Islet precursor cell (in vitro differentiated cells): ENCODE data around the gene MAST1.
"Not testable (repeated sequence)": the region's sequence is repeated elsewhere in the genome, so short reads cannot be mapped to it uniquely, and the experiment has no call there.

Experiments used
- DNase-seq: peaks from one replicate; pipeline ENCODE4 v3.0.0-alpha.2; 2018

Gene MAST1

DNA sequence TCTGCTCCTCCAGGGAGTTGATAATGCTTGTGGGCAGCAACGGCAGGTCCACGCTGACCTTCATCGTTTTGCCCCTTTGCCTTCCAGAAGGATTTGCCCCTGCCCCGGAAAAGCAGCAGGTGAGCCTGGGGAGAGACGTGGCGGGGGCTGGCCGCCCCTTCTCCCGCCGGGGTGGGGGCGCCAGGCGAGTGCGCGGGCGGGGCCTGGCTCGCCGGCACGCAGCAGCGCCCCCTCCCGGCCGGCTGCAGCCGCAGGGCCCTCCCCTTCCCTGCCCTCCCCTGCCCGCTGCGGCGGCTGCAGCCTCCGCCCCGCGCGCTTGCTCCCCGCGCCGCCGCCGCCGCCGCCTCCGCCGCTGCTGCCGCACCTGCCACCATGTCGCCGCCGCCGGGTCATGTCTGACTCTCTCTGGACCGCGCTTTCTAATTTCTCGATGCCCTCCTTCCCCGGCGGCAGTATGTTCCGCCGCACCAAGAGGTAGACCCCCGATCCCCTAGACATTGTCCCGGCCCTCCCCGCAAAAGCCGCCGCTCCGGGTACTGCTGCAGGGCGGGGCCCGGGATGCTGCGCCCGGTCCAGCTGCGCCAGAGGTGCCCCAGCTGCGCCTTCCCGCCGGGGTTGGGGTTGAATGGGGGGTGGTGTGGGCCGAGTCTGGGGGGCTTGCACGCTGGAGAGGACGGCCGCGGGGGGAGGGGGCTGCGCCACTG lies at the start of gene MAST1:
MAST1 (plus strand) TSS at position 334 of the 704 bp plus-strand sequence; CDS start at position 392, 58 bp downstream.
- DNase-seq: peak; percentile 76

- DNase-seq: peak; percentile 89
Observed at GRCh38 chr19:12788682-12789097, 49.6 kb upstream of the MAST1 start.

GRCh38 chr19:12789098-12789903 lies 49.0 kb upstream of the MAST1 start:
- peak; percentile 63 for DNase-seq

DNA sequence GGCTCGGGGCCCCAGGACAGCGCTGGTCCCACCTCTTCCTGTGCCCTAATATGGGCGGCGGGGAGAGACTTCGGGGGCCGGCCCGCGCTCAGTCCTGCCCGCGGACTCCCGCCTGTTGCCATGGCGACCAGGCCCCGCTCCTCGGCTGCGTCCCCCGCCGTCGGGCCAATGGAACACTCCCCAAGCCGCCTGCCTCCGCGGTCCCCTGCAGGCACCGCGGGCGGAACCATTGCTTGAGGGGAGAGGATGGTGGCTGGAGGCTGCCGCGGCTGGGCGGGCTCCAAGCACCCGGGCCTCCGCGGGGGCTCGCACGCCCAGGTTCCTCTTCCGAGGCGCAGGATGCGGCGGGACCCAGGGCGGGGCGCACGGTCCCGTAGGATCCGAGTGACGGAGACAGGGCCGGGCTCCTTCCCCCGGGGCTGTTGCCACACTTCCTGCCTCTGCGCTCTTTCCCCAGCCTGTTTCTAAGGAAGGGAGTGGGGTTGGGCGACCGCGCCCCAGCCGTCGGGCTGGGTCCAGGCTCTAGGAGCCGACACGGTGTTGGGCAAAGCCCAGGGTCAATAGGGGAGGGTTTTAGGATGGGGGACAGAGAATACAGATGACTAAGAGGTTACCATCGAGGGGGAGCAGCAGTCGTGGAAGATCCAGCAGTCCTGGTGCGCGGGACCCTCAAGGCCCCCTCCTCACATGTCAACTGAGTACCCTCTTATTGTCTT lies 48.3 kb upstream of the MAST1 start:
- peak; percentile 96 for DNase-seq

DNA sequence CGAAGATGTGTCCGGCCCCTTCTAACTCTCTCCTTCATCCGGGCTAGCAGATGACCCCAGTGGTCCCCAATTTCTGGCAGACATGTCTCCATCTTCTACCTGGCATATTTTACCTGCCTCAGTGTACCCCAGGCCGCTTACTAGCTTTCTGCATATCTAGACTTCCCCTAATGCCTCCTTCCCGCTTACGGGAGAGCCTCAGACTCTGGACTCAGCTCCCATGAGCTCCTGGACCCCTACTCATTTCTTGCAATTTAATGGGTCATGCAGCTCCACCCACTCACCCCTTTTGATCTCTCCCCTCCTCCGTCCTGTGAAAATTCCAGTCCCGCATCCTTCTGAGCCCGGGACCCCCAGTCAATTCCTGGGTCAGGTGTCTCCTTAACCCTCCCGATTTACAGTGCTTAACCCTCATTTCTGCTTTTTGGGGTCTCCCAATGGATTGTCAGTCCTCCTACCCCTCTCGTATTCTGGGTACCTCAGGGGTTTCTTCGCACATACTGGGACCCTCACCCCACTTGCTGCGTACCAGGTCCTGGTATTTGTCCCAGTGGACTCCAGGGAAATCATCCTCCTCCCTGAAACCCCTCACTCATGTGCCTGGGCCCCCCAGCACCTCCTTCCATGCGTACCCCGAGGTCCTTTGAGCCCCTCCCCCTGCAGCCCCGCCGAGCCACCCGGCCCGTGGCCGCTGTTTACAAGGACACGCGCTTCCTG lies 47.5 kb upstream of the MAST1 start:
- DNase-seq: no peak

- peak; percentile 97 for DNase-seq
Observed at GRCh38 chr19:12791345-12792050, 46.8 kb upstream of the MAST1 start, which contains the start of gene JUNB. Gene JUNB, plus strand, starts transcription at chr19:12791486. Its CDS starts 286 bp downstream, at chr19:12791772.

DNA sequence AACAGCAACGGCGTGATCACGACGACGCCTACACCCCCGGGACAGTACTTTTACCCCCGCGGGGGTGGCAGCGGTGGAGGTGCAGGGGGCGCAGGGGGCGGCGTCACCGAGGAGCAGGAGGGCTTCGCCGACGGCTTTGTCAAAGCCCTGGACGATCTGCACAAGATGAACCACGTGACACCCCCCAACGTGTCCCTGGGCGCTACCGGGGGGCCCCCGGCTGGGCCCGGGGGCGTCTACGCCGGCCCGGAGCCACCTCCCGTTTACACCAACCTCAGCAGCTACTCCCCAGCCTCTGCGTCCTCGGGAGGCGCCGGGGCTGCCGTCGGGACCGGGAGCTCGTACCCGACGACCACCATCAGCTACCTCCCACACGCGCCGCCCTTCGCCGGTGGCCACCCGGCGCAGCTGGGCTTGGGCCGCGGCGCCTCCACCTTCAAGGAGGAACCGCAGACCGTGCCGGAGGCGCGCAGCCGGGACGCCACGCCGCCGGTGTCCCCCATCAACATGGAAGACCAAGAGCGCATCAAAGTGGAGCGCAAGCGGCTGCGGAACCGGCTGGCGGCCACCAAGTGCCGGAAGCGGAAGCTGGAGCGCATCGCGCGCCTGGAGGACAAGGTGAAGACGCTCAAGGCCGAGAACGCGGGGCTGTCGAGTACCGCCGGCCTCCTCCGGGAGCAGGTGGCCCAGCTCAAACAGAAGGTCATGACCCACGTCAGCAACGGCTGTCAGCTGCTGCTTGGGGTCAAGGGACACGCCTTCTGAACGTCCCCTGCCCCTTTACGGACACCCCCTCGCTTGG lies 46.1 kb upstream of the MAST1 start:
- DNase-seq: peak; percentile 82

- DNase-seq: no peak
Observed at GRCh38 chr19:12792853-12793289, 45.4 kb upstream of the MAST1 start.

DNA sequence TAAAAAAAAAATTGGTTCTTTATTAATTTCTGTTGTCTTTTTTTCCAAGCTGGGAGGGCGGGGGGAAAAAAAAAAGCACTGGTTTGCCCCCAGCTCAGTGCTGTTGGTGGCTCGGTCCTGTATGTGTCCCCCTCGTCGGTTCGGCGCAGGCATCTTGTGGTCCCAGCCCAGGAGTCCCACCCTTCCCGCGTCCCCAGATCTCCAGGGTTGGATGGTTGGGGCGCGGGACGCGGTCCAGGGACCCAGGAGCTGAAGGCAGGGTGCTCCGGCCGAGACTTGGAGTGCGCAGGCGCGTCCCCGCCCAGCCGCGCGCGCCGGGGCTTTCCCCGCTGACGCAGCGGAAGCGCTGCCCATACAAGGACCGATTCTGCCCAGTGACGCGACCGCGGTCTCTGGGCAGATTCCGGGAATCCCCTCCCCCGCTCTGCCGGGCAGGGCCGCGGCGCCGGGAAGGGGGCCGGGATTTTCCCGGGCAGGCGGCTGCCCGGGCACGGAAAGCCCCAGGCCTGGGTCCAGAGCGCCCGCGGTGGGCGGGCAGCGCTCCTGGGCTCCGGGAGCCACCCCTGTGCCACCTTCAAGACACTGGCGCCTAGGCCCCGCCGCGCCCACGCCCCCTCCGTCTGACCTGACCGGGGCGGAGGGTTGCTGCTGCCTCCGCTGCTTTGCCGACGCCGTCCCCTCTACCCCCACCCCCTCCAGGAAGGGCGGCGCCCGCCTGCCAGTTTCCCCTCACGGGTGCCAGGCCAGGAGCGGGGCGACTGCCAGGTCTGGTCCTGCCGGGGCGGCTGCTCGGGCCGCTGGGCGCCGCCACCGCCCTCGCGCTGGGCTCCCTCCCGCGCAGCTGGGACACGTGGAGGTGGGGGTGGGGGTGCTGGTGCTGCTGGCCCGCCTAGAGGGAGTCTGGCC lies 44.8 kb upstream of the MAST1 start:
- peak; percentile 94 for DNase-seq

- no peak for DNase-seq
Observed at GRCh38 chr19:12794196-12794941, 43.9 kb upstream of the MAST1 start.

- DNase-seq: no peak
Observed at GRCh38 chr19:12794971-12795381, 43.3 kb upstream of the MAST1 start.

DNA sequence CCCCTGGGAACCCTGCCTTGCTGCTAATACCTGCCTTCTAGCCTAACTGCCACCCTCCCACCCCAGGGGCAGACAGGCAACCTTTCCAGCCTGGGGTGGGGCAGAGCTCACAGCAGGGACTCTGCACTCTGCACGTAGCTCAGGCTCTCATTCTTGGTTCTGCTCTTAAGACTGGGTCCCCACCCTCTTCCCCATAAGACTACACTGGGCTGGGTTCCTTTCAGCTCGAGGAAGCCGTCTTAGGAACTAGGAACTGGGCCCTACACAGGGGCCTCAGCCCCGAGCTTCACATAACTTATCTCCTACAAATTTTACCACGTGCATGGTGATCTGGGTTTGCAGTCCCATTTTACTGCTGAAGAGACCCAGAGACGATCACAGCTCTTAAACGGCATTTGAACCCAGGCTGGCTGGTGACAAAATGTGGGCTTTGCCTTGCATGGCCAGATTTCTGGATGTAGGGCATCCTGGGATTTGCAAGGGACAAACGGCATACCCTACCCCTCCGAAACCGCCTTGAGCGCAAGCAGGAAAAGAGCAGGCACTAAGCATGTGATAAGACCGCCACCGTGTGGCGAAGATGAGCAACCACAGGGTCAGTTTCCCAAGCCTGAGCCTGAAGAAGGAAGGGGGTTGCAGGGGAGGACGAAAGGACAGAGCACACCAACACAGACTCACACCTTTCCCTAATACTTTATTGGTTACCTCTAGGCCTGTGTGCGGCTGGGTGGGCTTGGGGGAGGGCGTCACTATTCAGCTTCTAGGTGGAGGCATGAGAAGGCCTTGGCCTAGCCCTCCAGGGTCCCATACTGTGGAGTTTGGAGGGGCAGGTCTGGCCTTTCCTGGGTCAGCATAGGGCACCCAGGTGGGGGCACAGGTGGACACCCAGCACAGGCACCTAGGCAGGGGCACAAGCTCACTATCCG lies 41.9 kb upstream of the MAST1 start:
- DNase-seq: peak; percentile 89

GRCh38 chr19:12797141-12797587 lies 41.2 kb upstream of the MAST1 start:
- DNase-seq: no peak

DNA sequence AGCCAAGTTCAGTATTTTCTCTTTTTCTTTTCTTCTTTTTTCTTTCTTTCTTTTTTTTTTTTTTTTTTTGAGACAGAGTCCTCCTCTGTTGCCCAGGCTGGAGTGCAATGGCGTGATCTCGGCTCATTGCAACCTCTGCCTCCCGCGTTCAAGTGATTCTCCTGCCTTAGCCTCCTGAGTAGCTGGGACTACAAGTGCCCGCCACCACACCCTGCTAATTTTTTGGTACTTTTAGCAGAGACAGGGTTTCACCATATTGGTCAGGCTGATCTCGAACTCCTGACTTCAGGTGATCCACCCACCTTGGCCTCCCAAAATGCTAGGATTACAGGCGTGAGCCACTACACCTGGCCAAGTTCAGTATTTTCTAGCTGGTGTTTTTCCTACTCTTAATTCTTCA lies 40.7 kb upstream of the MAST1 start:
- not testable (repeated sequence) for DNase-seq

DNA sequence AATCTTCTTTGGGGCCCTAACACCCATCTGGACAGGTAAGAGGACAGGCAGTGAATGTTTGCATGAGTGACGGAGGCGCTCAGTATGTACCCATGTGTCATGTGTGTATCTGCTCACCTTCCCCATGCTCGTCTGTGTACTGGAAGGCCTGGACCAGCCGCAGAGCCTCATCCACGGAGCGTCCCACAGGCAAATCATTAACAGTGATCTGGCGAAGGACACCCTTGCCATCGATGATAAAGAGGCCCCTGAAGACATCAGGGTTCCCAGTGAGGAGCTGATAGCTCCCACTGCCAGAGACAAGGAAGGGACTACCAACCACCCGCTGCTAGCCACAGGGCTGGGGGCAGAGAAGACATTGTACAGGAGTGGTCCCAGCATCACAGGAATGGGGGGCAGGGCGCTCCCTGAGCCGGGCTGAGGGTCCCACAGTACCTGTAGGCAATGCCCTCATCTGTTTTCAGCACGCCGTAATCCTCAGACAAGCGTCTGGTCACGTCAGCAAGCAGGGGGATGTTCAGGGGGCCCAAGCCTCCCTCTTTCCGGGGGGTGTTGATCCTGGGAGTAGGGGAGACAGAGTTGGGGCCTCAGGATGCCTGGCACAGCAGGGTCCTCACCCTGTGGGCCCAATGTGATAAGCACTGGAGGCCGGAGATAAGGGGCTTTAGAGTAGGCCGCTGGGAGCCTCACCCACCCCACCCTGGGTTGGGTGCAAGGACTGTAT lies 38.4 kb upstream of the MAST1 start:
- DNase-seq: no peak

- no peak for DNase-seq
Observed at GRCh38 chr19:12800466-12800770, 37.9 kb upstream of the MAST1 start.

- peak; percentile 62 for DNase-seq
Observed at GRCh38 chr19:12800923-12801465, 37.3 kb upstream of the MAST1 start.
